GM12872 (cell line): Measurements from ENCODE around the gene HDAC4.

ENCODE experiments used
- CTCF ChIP-seq: IDR thresholded peaks from 3 replicates; pipeline ENCODE4 v1.5.1; 2011; ENCODE audit warnings: low read depth, mild to moderate bottlenecking, low read length, moderate library complexity; ENCODE audit not compliant: insufficient read depth

Gene HDAC4

DNA sequence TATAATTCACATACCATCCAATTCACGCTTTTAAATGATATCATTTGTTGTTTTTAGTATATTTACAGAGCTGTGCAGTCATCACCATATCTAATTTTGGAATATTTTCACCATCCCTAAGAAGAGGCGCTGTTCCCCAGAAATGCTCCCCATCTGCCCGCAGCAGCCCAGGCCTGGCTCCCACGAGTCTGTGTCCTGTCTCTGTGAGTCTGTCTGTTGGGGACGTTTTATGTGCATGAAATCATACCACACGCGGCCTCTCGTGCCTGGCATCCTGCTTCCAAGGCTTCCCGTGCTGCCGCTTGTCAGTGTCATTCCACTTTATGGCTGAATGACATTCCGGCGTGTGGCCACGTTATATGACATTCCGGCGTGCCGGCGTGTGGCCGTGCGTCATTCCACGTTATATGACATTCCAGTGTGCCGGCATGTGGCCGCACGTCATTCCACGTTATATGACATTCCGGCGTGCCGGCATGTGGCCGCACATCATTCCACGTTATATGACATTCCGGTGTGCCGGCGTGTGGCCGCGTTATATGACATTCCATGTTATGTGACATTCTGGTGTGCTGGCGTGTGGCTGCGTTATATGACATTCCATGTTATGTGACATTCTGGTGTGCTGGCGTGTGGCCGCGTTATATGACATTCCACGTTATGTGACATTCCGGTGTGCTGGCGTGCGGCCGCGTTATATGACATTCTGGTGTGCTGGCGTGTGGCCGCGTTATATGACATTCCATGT, 276.5 kb downstream of the HDAC4 start:
- no peak for TF ChIP-seq CTCF

DNA sequence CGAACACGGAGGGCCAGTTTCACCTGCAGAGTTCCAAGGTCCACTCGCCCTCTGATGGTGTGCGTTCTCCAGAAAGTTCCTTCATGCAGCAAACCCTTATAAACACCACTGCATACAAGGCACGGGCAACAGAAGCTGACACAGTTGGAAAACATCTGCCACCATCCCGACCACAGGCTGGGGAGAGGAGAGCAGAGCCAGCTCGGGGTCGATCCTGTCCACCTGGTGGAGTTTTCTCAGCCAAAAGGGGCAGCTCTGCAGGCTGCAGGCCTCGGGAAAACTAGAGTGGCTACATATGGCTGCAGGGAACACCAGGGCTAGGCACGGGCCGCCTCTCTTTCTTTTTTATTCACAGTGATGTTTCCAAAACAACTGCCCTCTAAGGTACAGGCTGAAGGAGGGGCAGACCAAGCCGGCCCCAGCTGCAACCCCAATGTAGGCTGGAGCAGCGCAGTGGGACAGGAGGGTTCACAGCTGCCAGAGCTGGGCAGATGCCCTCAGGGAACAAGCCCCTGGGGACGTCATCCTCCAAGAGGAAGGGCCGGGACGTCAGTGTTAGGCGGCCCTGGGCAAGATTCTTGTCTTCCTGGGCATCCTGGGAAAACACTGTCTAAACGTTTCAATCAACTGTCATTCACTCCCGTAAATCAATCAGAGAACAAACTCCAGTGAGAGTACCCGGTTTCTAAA, 278.3 kb downstream of the HDAC4 start:
- no peak for TF ChIP-seq CTCF

GRCh38 chr2:239121600-239122012, 279.2 kb downstream of the HDAC4 start:
- no peak for TF ChIP-seq CTCF

GRCh38 chr2:239120664-239121063, 280.2 kb downstream of the HDAC4 start:
- TF ChIP-seq CTCF, result no peak

- TF ChIP-seq CTCF, result no peak
Measured at GRCh38 chr2:239119346-239120126, 281.3 kb downstream of the HDAC4 start.

- no peak for TF ChIP-seq CTCF
Measured at GRCh38 chr2:239118675-239119211, 282.1 kb downstream of the HDAC4 start.

- TF ChIP-seq CTCF, result no peak
Measured at GRCh38 chr2:239118264-239118663, 282.6 kb downstream of the HDAC4 start.
